MCF 10A (cell line): Measurements from ENCODE around the gene EPGN. TPM values are rescaled to one million over a fixed set of nuclear protein-coding genes. Genes with fewer than 3 reads are reported as not detected.

Experiments used
- BruUV-seq: library from RNA; stranded (reverse); fragments of 400-500 nt; replicated peaks from 2 replicates; lab custom pipeline; 2021; lab: Mats Ljungman, UMichigan
- CTCF ChIA-PET: fragments of 300-600 bp; sonication (Branson Sonifier 250); formaldehyde crosslinking; extraction: SDS; loops from one replicate; lab custom pipeline; 2021; ENCODE audit warnings: antibody characterized with exemption, inconsistent platforms; lab: Yijun Ruan, JAX
- POLR2A ChIA-PET: fragments of 300-600, 350-650 bp; sonication (Branson Sonifier 250); formaldehyde crosslinking; extraction: SDS; loops from one replicate; lab custom pipeline; 2020; ENCODE audit warnings: antibody characterized with exemption, inconsistent platforms; lab: Yijun Ruan, JAX
- DNase-seq: peaks from one replicate; pipeline ENCODE4 v3.0.0-alpha.2; 2018; ENCODE audit not compliant: unreplicated experiment
- H3K27ac Mint-ChIP-seq: one replicate; pipeline ENCODE4 v1.8.0; 2022; ENCODE audit warnings: mild to moderate bottlenecking, low read depth, mixed read lengths; ENCODE audit not compliant: unreplicated experiment
- H3K27me3 Mint-ChIP-seq: one replicate; pipeline ENCODE4 v1.8.0; 2022; ENCODE audit warnings: mixed read lengths; ENCODE audit not compliant: insufficient read depth, unreplicated experiment
- H3K36me3 Mint-ChIP-seq: one replicate; pipeline ENCODE4 v1.8.0; 2022; ENCODE audit warnings: mild to moderate bottlenecking, moderate library complexity, mixed read lengths; ENCODE audit not compliant: insufficient read depth, unreplicated experiment
- H3K4me1 Mint-ChIP-seq: one replicate; pipeline ENCODE4 v1.8.0; 2022; ENCODE audit warnings: mixed read lengths; ENCODE audit not compliant: insufficient read depth, unreplicated experiment
- H3K4me3 Mint-ChIP-seq: one replicate; pipeline ENCODE4 v1.8.0; 2022; ENCODE audit warnings: mild to moderate bottlenecking, moderate library complexity, mixed read lengths; ENCODE audit not compliant: unreplicated experiment
- H3K9me3 Mint-ChIP-seq: one replicate; pipeline ENCODE4 v1.8.0; 2022; ENCODE audit warnings: mixed read lengths; ENCODE audit not compliant: unreplicated experiment
- CTCF ChIP-seq: fragments of 200-600 bp; IDR thresholded peaks from one replicate; pipeline ENCODE4 v1.8.0; 2022; ENCODE audit warnings: antibody characterized with exemption, mild to moderate bottlenecking; ENCODE audit not compliant: unreplicated experiment
- intact Hi-C: fragments of 100-400 bp; cut with micrococcal nuclease; formaldehyde crosslinking; loops from 2 replicates; pipeline ENCODE4 v1.14.1; 2022
- total RNA-seq: library from RNA; stranded (reverse); gene quantifications from 2 replicates; pipeline ENCODE4 v1.2.3, GENCODE V29; 2022

Gene EPGN
- total RNA-seq, 1 experiment from 2014 or later: 129 TPM

- H3K4me3 Mint-ChIP-seq: peak overlapping the region; percentile 77
- no peaks in the 10 kb centered on the region for H3K9me3 Mint-ChIP-seq
- H3K36me3 Mint-ChIP-seq: no peaks in the 10 kb centered on the region
- TSS peak; percentile 62 for BruUV-seq
- H3K27ac Mint-ChIP-seq: peak overlapping the region; percentile 59
- no peak for TF ChIP-seq CTCF
- intact Hi-C loops: loop anchor here (1.0 kb wide), 1 partner anchor 9 kb away; no protein-coding TSS in a partner anchor
- H3K27me3 Mint-ChIP-seq: no peaks in the 10 kb centered on the region
- ChIA-PET CTCF (interaction anchor here (0.7 to 1.1 kb wide), 5 partner anchors 47 to 166 kb away, joined by 3 to 4 read pairs (median 3); partner anchors contain the start of gene EPGN), POLR2A (interaction anchor here (0.6 to 2.9 kb wide), 13 partner anchors 11 to 166 kb away, joined by 3 to 22 read pairs (median 4); partner anchors contain the start of genes AREG and EPGN)
- H3K4me1 Mint-ChIP-seq: peaks cover 26% of the 10 kb centered on the region
- DNase-seq: peak; percentile 45
Observed at GRCh38 chr4:74365761-74366160, 57.5 kb downstream of the EPGN start.

Other genes starting within 250 kb of the EPGN start
- 62.3 and 76.2 TPM in 2 replicates for gene CXCL2, start 209.3 kb upstream of the EPGN start, total RNA-seq
- 110 and 113 TPM in 2 replicates for gene MTHFD2L, start 150.4 kb upstream of the EPGN start, total RNA-seq
- gene EREG, start 56.7 kb downstream of the EPGN start, total RNA-seq: 28.3 and 34.0 TPM in 2 replicates
- 1,402 and 1,878 TPM in 2 replicates for gene AREG, start 136.7 kb downstream of the EPGN start, total RNA-seq